GM23338 (cell line): ENCODE results near the gene PTGER4. TPM values are rescaled to one million over a fixed set of nuclear protein-coding genes. Genes with fewer than 3 reads are reported as not detected.

Source experiments
- ATAC-seq: fragments of 200-7000 bp; cut with Tn5 transposase; 3 replicates; pipeline ENCODE4 v1.9.1; 2020
- DNase-seq: peaks from one replicate; pipeline ENCODE4 v3.0.0-alpha.2; 2015; ENCODE audit warnings: low spot score
- H2AFZ ChIP-seq: fragments of 200-600 bp; sonication (generic); 2 replicates; pipeline ENCODE4 v1.8.0; 2016; ENCODE audit warnings: antibody characterized with exemption, mild to moderate bottlenecking, moderate library complexity
- H3F3A ChIP-seq: fragments of 200-600 bp; sonication (generic); replicated peaks from 2 replicates; pipeline ENCODE4 v1.8.0; 2017; ENCODE audit warnings: antibody characterized with exemption, mixed run types, low read depth
- H3K27ac ChIP-seq: fragments of 200-600 bp; sonication (generic); 2 replicates; pipeline ENCODE4 v1.6.1; 2016; ENCODE audit warnings: low read depth
- H3K27me3 ChIP-seq: fragments of 200-600 bp; sonication (generic); 2 replicates; pipeline ENCODE4 v1.8.0; 2016; ENCODE audit warnings: mild to moderate bottlenecking, mixed run types, moderate library complexity; ENCODE audit not compliant: insufficient read depth
- H3K36me3 ChIP-seq: fragments of 200-600 bp; sonication (generic); 2 replicates; pipeline ENCODE4 v1.8.0; 2016; ENCODE audit warnings: mild to moderate bottlenecking; ENCODE audit not compliant: insufficient read depth
- H3K4me1 ChIP-seq: fragments of 200-600 bp; sonication (generic); 2 replicates; pipeline ENCODE4 v1.8.0; 2016; ENCODE audit warnings: mild to moderate bottlenecking, moderate library complexity; ENCODE audit not compliant: insufficient read depth
- H3K4me2 ChIP-seq: fragments of 200-600 bp; sonication (generic); 2 replicates; pipeline ENCODE4 v1.7.1; 2017; ENCODE audit warnings: mixed run types
- H3K4me3 ChIP-seq: fragments of 200-600 bp; sonication (generic); 2 replicates; pipeline ENCODE4 v1.6.1; 2016; ENCODE audit warnings: mixed run types
- H3K79me2 ChIP-seq: fragments of 200-600 bp; sonication (generic); replicated peaks from 2 replicates; pipeline ENCODE4 v1.8.0; 2017; ENCODE audit warnings: mild to moderate bottlenecking; ENCODE audit not compliant: insufficient read depth
- H3K9me2 ChIP-seq: fragments of 200-600 bp; sonication (generic); 2 replicates; pipeline ENCODE4 v1.8.0; 2017; ENCODE audit not compliant: insufficient read depth
- H4K20me1 ChIP-seq: fragments of 200-600 bp; sonication (generic); replicated peaks from 2 replicates; pipeline ENCODE4 v1.8.0; 2017; ENCODE audit warnings: mild to moderate bottlenecking; ENCODE audit not compliant: insufficient read depth
- H3K27ac Mint-ChIP-seq: 2 replicates; pipeline ENCODE4 v1.8.0; 2020; ENCODE audit warnings: inconsistent platforms, mild to moderate bottlenecking, moderate library complexity, mixed read lengths
- H3K27me3 Mint-ChIP-seq: 3 replicates; pipeline ENCODE4 v1.8.0; 2022; ENCODE audit warnings: low read depth, mild to moderate bottlenecking, moderate library complexity, mixed read lengths, inconsistent platforms; ENCODE audit not compliant: insufficient read depth, poor library complexity
- H3K36me3 Mint-ChIP-seq: 3 replicates; pipeline ENCODE4 v1.8.0; 2021; ENCODE audit warnings: low read depth, mild to moderate bottlenecking, inconsistent platforms, moderate library complexity, mixed read lengths
- H3K4me1 Mint-ChIP-seq: 3 replicates; pipeline ENCODE4 v1.8.0; 2020; ENCODE audit warnings: mild to moderate bottlenecking, inconsistent platforms, mixed read lengths
- H3K4me3 Mint-ChIP-seq: 3 replicates; pipeline ENCODE4 v1.8.0; 2021; ENCODE audit warnings: moderate library complexity, mild to moderate bottlenecking, inconsistent platforms, mixed read lengths
- H3K9me3 Mint-ChIP-seq: 3 replicates; pipeline ENCODE4 v1.8.0; 2020; ENCODE audit warnings: moderate library complexity, mild to moderate bottlenecking, inconsistent platforms, mixed read lengths
- CTCF ChIP-seq, 2 experiments: fragments of 200-600 bp in 1 of 2; sonication (generic) in 1 of 2; conservative IDR thresholded peaks; 2 replicates each; pipeline versions ENCODE4 v1.5.1 to v1.6.1; 2016 to 2017; ENCODE audit warnings: antibody characterized with exemption in 2 of 2, low read depth in 2 of 2, mild to moderate bottlenecking in 2 of 2, moderate library complexity in 1 of 2
- EZH2 ChIP-seq: fragments of 200-600 bp; sonication (generic); IDR thresholded peaks from one replicate; pipeline ENCODE4 v1.8.0; 2017; ENCODE audit warnings: antibody characterized with exemption, mild to moderate bottlenecking, low read depth; ENCODE audit not compliant: unreplicated experiment
- EZH2phosphoT487 ChIP-seq: fragments of 200-600 bp; sonication (generic); IDR thresholded peaks from one replicate; pipeline ENCODE4 v1.8.1; 2018; ENCODE audit warnings: antibody characterized with exemption; ENCODE audit not compliant: unreplicated experiment
- JUNB ChIP-seq: IDR thresholded peaks from one replicate; pipeline ENCODE4 v1.6.1; 2016; ENCODE audit warnings: antibody characterized with exemption; ENCODE audit not compliant: unreplicated experiment
- POLR2AphosphoS5 ChIP-seq: IDR thresholded peaks from 2 replicates; pipeline ENCODE4 v1.6.1; 2016; ENCODE audit warnings: antibody characterized with exemption, low read depth
- REST ChIP-seq: IDR thresholded peaks from one replicate; pipeline ENCODE4 v1.6.1; 2018; ENCODE audit warnings: antibody characterized with exemption; ENCODE audit not compliant: unreplicated experiment
- STAT1 ChIP-seq: IDR thresholded peaks from one replicate; pipeline ENCODE4 v1.6.1; 2016; ENCODE audit warnings: antibody characterized with exemption; ENCODE audit not compliant: unreplicated experiment
- ZNF114 ChIP-seq: fragments of 250-450 bp; sonication (Bioruptor Pico); IDR thresholded peaks from 2 replicates; pipeline ENCODE4 v1.5.0; 2020; ENCODE audit warnings: mild to moderate bottlenecking, moderate library complexity
- ZNF331 ChIP-seq: fragments of 250-450 bp; sonication (Bioruptor Pico); IDR thresholded peaks from 2 replicates; pipeline ENCODE4 v1.5.0; 2020; ENCODE audit warnings: low read depth, mild to moderate bottlenecking, moderate library complexity
- polyA plus RNA-seq: library from polyadenylated mRNA; unstranded; fragments of >200 nt; fragmentation: Nextera tagmentation; extraction: Ambion mirVana; gene quantifications from 2 replicates; pipeline ENCODE4 v1.2.1, GENCODE V29; 2016
- total RNA-seq: library from RNA; depleted of rRNA; stranded (reverse); fragments of >200 nt; shearing (Covaris generic); gene quantifications from 2 replicates; pipeline ENCODE4 v1.2.3, GENCODE V29; 2014
- TF ChIP-seq, protein P1 (sequence below): IDR thresholded peaks from 2 replicates; pipeline ENCODE4 v1.6.1; 2016; ENCODE audit warnings: antibody characterized with exemption

Gene PTGER4
- total and polyA plus RNA-seq, 2 experiments from 2014 or later, result 0.82 to 4.4 TPM

DNA sequence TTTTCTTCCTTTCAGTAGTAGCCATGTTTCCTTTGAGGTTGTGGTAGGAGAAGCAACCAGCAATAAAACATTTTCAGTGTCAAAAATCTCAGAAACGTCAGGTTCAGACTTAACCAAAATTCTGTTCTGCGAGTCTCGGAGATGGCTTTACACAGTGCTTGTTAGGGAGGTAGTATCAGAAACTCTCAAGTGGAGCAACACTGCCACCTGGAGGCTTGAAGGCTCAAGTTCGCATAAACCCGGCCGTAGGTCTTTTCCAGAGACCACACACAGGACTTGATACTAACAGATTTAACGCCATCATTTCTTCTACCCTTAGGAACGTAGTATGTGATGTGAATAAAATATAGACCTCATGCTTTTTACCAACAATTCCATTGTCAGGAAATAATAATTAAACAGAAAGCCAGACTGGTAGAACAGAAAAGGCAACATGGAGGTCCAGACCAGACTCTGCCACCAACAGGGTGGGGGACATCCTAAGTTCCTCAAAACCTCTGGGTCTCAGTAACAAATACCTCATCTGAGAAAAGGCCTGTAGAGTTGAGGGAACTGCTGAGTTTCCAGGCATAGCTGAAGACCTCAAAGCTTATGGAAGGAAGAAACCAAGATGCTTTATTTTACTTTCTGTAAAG is 8.5 kb downstream of the PTGER4 start:
- ATAC-seq (peak; percentile 99), DNase-seq (peak; percentile 92)
- Histone ChIP-seq H2AFZ (no peak overlapping the region), H3F3A (no peaks in the 10 kb centered on the region), H3K4me3 (no peak overlapping the region), H3K36me3 (no peaks in the 10 kb centered on the region), H3K4me1 (no peaks in the 10 kb centered on the region), H4K20me1 (no peaks in the 10 kb centered on the region), H3K79me2 (no peaks in the 10 kb centered on the region), H3K4me2 (no peak overlapping the region), H3K27me3 (peaks cover 5% of the 10 kb centered on the region), H3K27ac (no peak overlapping the region), H3K9me2 (no peaks in the 10 kb centered on the region)
- Mint-ChIP-seq H3K9me3 (no peaks in the 10 kb centered on the region), H3K27ac (no peak overlapping the region), H3K4me1 (no peaks in the 10 kb centered on the region; the same call in 2 of the 3 replicates), H3K27me3 (peaks cover 5% of the 10 kb centered on the region), H3K4me3 (no peak overlapping the region), H3K36me3 (no peaks in the 10 kb centered on the region)
- peak; percentile 87 to 94 for TF ChIP-seq CTCF (conservative IDR thresholded peaks at IDR 0.05; ENCODE audit: low read depth in 2 of 2)
- TF ChIP-seq EZH2phosphoT487, result no peak

DNA sequence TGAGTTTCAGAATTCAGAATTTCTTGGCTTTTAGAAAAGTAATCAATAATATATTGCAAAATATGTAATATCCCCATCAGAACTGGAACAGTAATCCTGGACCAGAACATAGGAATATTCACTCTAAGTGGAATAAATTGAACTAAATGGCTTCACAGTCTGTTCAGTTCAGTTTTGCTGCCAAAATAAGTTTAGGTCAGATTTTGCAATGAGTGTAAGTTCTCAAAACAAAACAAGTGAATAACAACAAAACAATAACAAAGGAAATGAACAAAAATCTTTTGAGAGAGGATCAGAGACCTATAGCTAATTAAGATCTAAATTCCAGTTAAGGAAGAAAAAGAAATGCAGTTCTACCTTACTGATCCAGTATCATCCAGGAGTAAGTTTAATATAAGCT is 9.3 kb downstream of the PTGER4 start:
- Mint-ChIP-seq H3K4me1 (no peaks in the 10 kb centered on the region; the same call in 2 of the 3 replicates), H3K27me3 (peaks cover 5% of the 10 kb centered on the region), H3K4me3 (no peak overlapping the region), H3K9me3 (no peaks in the 10 kb centered on the region), H3K27ac (no peak overlapping the region), H3K36me3 (no peaks in the 10 kb centered on the region)
- Histone ChIP-seq H3K4me1 (no peaks in the 10 kb centered on the region), H3K4me2 (no peak overlapping the region), H2AFZ (no peak overlapping the region), H3K27me3 (no peaks in the 10 kb centered on the region), H3F3A (no peaks in the 10 kb centered on the region), H3K79me2 (no peaks in the 10 kb centered on the region), H3K27ac (no peak overlapping the region), H3K36me3 (no peaks in the 10 kb centered on the region), H3K4me3 (no peak overlapping the region), H3K9me2 (no peaks in the 10 kb centered on the region), H4K20me1 (no peaks in the 10 kb centered on the region)
- DNase-seq, result no peak
- TF ChIP-seq, protein P1, sequence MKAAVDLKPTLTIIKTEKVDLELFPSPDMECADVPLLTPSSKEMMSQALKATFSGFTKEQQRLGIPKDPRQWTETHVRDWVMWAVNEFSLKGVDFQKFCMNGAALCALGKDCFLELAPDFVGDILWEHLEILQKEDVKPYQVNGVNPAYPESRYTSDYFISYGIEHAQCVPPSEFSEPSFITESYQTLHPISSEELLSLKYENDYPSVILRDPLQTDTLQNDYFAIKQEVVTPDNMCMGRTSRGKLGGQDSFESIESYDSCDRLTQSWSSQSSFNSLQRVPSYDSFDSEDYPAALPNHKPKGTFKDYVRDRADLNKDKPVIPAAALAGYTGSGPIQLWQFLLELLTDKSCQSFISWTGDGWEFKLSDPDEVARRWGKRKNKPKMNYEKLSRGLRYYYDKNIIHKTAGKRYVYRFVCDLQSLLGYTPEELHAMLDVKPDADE, result no peak
- TF ChIP-seq JUNB (no peak), STAT1 (no peak), POLR2AphosphoS5 (no peak), CTCF (conservative IDR thresholded peaks at IDR 0.05; ENCODE audit: low read depth in 2 of 2) (no peak), EZH2 (no peak), REST (no peak), ZNF114 (no peak), ZNF331 (CRISPR knock-in tag) (no peak)
- ATAC-seq, result no peak
